HEK293 (cell line): ENCODE results near the gene STRIP1.

ENCODE experiments used
- CTCF ChIP-seq: fragments of 450-650 bp; formaldehyde crosslinking; IDR thresholded peaks from 2 replicates; pipeline ENCODE4 v1.5.1; 2016; ENCODE audit warnings: missing biosample characterization, missing genetic modification characterization
- REST ChIP-seq: fragments of 450-650 bp; formaldehyde crosslinking; IDR thresholded peaks from 2 replicates; pipeline ENCODE4 v1.5.1; 2016; ENCODE audit warnings: missing biosample characterization, missing genetic modification characterization
- SETDB1 ChIP-seq: IDR thresholded peaks from one replicate; pipeline ENCODE4 v1.6.1; 2017; ENCODE audit warnings: mild to moderate bottlenecking, low read length, moderate library complexity, mixed read lengths; ENCODE audit not compliant: insufficient read length
- YY1 ChIP-seq: fragments of 450-650 bp; formaldehyde crosslinking; IDR thresholded peaks from 2 replicates; pipeline ENCODE4 v1.5.1; 2018; ENCODE audit warnings: missing biosample characterization, missing genetic modification characterization
- ZBTB10 ChIP-seq: fragments of 450-650 bp; formaldehyde crosslinking; IDR thresholded peaks from 2 replicates; pipeline ENCODE4 v1.5.1; 2016; ENCODE audit warnings: missing biosample characterization, missing genetic modification characterization
- ZBTB17 ChIP-seq: fragments of 450-650 bp; formaldehyde crosslinking; IDR thresholded peaks from 2 replicates; pipeline ENCODE4 v1.5.1; 2016; ENCODE audit warnings: missing biosample characterization, missing genetic modification characterization
- ZNF121 ChIP-seq: fragments of 450-650 bp; formaldehyde crosslinking; IDR thresholded peaks from 2 replicates; pipeline ENCODE4 v1.5.1; 2016; ENCODE audit warnings: missing biosample characterization, missing genetic modification characterization
- ZNF274 ChIP-seq, 2 experiments: fragments of 200-500 bp in 1 of 2; fragments of 450-650 bp in 1 of 2; sonication (Bioruptor generic) in 1 of 2; formaldehyde crosslinking in 1 of 2; IDR thresholded peaks; 2 replicates each; pipeline versions ENCODE4 v1.5.1 to v1.6.1; 2014 to 2016; ENCODE audit warnings: borderline replicate concordance in 1 of 2, inconsistent platforms in 1 of 2, low read length in 1 of 2, missing biosample characterization in 1 of 2, missing genetic modification characterization in 1 of 2
- ZNF324 ChIP-seq: fragments of 450-650 bp; formaldehyde crosslinking; IDR thresholded peaks from 2 replicates; pipeline ENCODE4 v1.5.1; 2016; ENCODE audit warnings: missing biosample characterization, missing genetic modification characterization
- ZNF335 ChIP-seq: fragments of 450-650 bp; formaldehyde crosslinking; conservative IDR thresholded peaks from 2 replicates; pipeline ENCODE4 v1.5.1; 2016; ENCODE audit warnings: missing biosample characterization, missing genetic modification characterization
- ZNF394 ChIP-seq: fragments of 450-650 bp; formaldehyde crosslinking; IDR thresholded peaks from 2 replicates; pipeline ENCODE4 v1.5.1; 2016; ENCODE audit warnings: missing biosample characterization, missing genetic modification characterization, mild to moderate bottlenecking, moderate library complexity, borderline replicate concordance
- ZNF645 ChIP-seq: fragments of 450-650 bp; formaldehyde crosslinking; IDR thresholded peaks from 2 replicates; pipeline ENCODE4; 2016; ENCODE audit warnings: missing biosample characterization, missing genetic modification characterization
- ZNF658 ChIP-seq: fragments of 450-650 bp; formaldehyde crosslinking; IDR thresholded peaks from 2 replicates; pipeline ENCODE4; 2016; ENCODE audit warnings: missing biosample characterization, missing genetic modification characterization
- ZNF785 ChIP-seq: fragments of 450-650 bp; formaldehyde crosslinking; IDR thresholded peaks from 2 replicates; pipeline ENCODE4 v1.5.1; 2016; ENCODE audit warnings: missing biosample characterization, missing genetic modification characterization

- TF ChIP-seq ZBTB17 (tag by site-specific recombination), result no peak
- no peak for TF ChIP-seq CTCF
- no peak for TF ChIP-seq SETDB1
- no peak for TF ChIP-seq ZNF645 (tag by site-specific recombination)
- TF ChIP-seq ZNF658 (tag by site-specific recombination), result no peak
- no peak for TF ChIP-seq REST (tag by site-specific recombination)
- no peak for TF ChIP-seq ZNF121 (tag by site-specific recombination)
- TF ChIP-seq ZNF335 (tag by site-specific recombination), result no peak
- TF ChIP-seq ZNF324 (tag by site-specific recombination), result no peak
- TF ChIP-seq ZBTB10 (tag by site-specific recombination), result no peak
- no peak for TF ChIP-seq ZNF274 (IDR thresholded peaks at IDR 0.05; ENCODE audit: low read length)
- TF ChIP-seq ZNF274 (tag by site-specific recombination; IDR thresholded peaks at IDR 0.05; ENCODE audit: borderline replicate concordance), result no peak
- TF ChIP-seq YY1 (tag by site-specific recombination), result no peak
- no peak for TF ChIP-seq ZNF785 (tag by site-specific recombination)
- TF ChIP-seq ZNF394 (tag by site-specific recombination), result no peak
Measured at GRCh38 chr1:110033421-110033820, 1.0 kb upstream of the STRIP1 start.
